Measurements from ENCODE around the gene BICC1.

- TF ChIP-seq CTCF (conservative IDR thresholded peaks at IDR 0.05): no peak
- no peak for TF ChIP-seq ZFX (IDR thresholded peaks at IDR 0.05)
Observed at GRCh38 chr10:58859526-58859925, 346.9 kb downstream of the BICC1 start.
